ENCODE data around the gene TTF2. TPM values are rescaled to one million over a fixed set of nuclear protein-coding genes. Genes with fewer than 3 reads are reported as not detected.
A peak's percentile ranks its signal among the peaks of the same experiment; 100 is the strongest.

TTF2 gene
- total RNA-seq, 1 donor from 2014 or later, result 11.1 TPM

- Mint-ChIP-seq H3K4me3 (ENCODE audit: unreplicated experiment) (no peak overlapping the region), H3K9me3 (ENCODE audit: unreplicated experiment) (no peaks in the 10 kb centered on the region), H3K36me3 (ENCODE audit: low read depth, unreplicated experiment) (peaks cover 4% of the 10 kb centered on the region)
Measured at GRCh38 chr1:117114877-117115276, 54.8 kb downstream of the TTF2 start.

GRCh38 chr1:117116090-117116783 lies 56.1 kb downstream of the TTF2 start:
- Mint-ChIP-seq H3K9me3 (ENCODE audit: unreplicated experiment) (no peaks in the 10 kb centered on the region), H3K4me3 (ENCODE audit: unreplicated experiment) (no peak overlapping the region), H3K4me1 (ENCODE audit: unreplicated experiment) (peaks cover 6% of the 10 kb centered on the region), H3K36me3 (ENCODE audit: low read depth, unreplicated experiment) (peaks cover 11% of the 10 kb centered on the region), H3K27ac (ENCODE audit: unreplicated experiment) (no peak overlapping the region), H3K27me3 (ENCODE audit: unreplicated experiment) (peaks cover 2% of the 10 kb centered on the region)
- TF ChIP-seq CTCF (IDR thresholded peaks at IDR 0.05; ENCODE audit: unreplicated experiment), result no peak
- DNase-seq (ENCODE audit: low spot score), result no peak

More at GRCh38 chr1:117114877-117115276, 54.8 kb downstream of the TTF2 start:
- H3K27ac Mint-ChIP-seq (ENCODE audit: unreplicated experiment), result peak overlapping the region; percentile 57
- H3K27me3 Mint-ChIP-seq (ENCODE audit: unreplicated experiment), result peaks cover 2% of the 10 kb centered on the region
- DNase-seq (ENCODE audit: low spot score), result no peak
- no peak for TF ChIP-seq CTCF (IDR thresholded peaks at IDR 0.05; ENCODE audit: unreplicated experiment)
- no peaks in the 10 kb centered on the region for H3K4me1 Mint-ChIP-seq (ENCODE audit: unreplicated experiment)

- no peak overlapping the region for H3K4me3 Mint-ChIP-seq (ENCODE audit: unreplicated experiment)
- DNase-seq (ENCODE audit: low spot score), result no peak
- H3K9me3 Mint-ChIP-seq (ENCODE audit: unreplicated experiment), result no peaks in the 10 kb centered on the region
- H3K27me3 Mint-ChIP-seq (ENCODE audit: unreplicated experiment), result peaks cover 2% of the 10 kb centered on the region
- H3K4me1 Mint-ChIP-seq (ENCODE audit: unreplicated experiment), result peaks cover 6% of the 10 kb centered on the region
- H3K27ac Mint-ChIP-seq (ENCODE audit: unreplicated experiment), result no peak overlapping the region
- TF ChIP-seq CTCF (IDR thresholded peaks at IDR 0.05; ENCODE audit: unreplicated experiment), result no peak
- peaks cover 11% of the 10 kb centered on the region for H3K36me3 Mint-ChIP-seq (ENCODE audit: low read depth, unreplicated experiment)
Measured at GRCh38 chr1:117116784-117117130, 56.6 kb downstream of the TTF2 start.

GRCh38 chr1:117117697-117118096 lies 57.6 kb downstream of the TTF2 start:
- Mint-ChIP-seq H3K4me1 (ENCODE audit: unreplicated experiment) (peaks cover 6% of the 10 kb centered on the region), H3K36me3 (ENCODE audit: low read depth, unreplicated experiment) (peaks cover 11% of the 10 kb centered on the region)

More at GRCh38 chr1:117117697-117118096, 57.6 kb downstream of the TTF2 start:
- TF ChIP-seq CTCF (IDR thresholded peaks at IDR 0.05; ENCODE audit: unreplicated experiment), result no peak
- Mint-ChIP-seq H3K27me3 (ENCODE audit: unreplicated experiment) (peaks cover 2% of the 10 kb centered on the region), H3K9me3 (ENCODE audit: unreplicated experiment) (no peaks in the 10 kb centered on the region), H3K27ac (ENCODE audit: unreplicated experiment) (no peak overlapping the region), H3K4me3 (ENCODE audit: unreplicated experiment) (no peak overlapping the region)
- no peak for DNase-seq (ENCODE audit: low spot score)

All from endothelial cell (in vitro differentiated cells).